ENCODE measurements around the gene PBRM1. TPM values are rescaled to one million over a fixed set of nuclear protein-coding genes. Genes with fewer than 3 reads are reported as not detected.

The PBRM1 gene
- total and polyA plus RNA-seq, 2 experiments from 2014 or later, result 50.9 to 77.4 TPM

DNA sequence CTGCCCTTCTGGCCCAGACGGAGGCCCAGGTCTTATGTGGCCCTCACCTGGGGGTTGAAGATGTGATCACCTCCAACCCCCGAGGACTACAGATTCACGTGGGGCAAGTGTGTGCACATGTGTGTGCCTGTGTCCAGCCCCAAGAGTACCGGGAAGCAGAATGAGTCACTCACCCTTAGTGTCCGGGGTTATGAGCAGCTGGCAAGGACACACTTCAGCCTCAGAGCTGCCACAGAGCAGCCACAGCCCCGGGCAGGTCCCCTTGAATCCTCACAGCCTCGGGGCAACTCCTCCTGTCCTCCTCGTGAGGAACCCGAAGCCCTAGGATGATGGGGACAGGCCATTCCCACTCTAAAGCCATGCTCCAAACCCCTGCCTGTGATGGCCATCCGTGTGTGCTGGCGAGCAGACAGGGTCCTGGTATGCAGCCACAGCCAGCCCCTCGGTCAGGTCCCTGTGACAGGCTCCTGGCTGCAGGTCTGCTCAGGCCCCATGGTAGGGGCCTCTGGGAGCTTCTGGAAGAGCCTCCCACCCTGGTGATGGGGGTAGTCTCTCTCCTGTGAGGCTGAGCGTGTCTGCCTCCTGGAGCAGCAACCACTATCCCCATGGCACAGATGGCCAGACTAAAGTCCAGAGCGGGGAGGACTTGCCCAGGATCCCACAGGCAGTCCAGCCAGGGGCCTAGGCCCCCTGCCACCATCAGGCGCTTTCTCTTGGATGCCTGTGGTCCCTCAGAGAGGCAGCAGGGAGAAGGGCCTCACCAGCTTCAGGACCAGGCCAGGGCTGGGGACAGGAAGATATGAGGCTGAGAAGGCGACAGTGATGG, 189.7 kb downstream of the PBRM1 start:
- no peaks in the 10 kb centered on the region for H3K79me2 ChIP-seq
- 74% methylated on average over 16 of the region's 16 CpGs for WGBS (ENCODE audit: low lambda C conversion rate, missing lambda C conversion rate)
- H2AFZ ChIP-seq, result no peak overlapping the region
- no peak overlapping the region for H3K27ac ChIP-seq
- H3K27me3 ChIP-seq, result no peaks in the 10 kb centered on the region
- H3K9me2 ChIP-seq (replicated peaks; ENCODE audit: insufficient read depth), result no peaks in the 10 kb centered on the region
- TF ChIP-seq EZH2phosphoT487 (IDR thresholded peaks at IDR 0.05; ENCODE audit: low read depth, severe bottlenecking, unreplicated experiment) (no peak), EZH2 (IDR thresholded peaks at IDR 0.05; ENCODE audit: borderline replicate concordance) (no peak)
- TF ChIP-seq, protein P1, sequence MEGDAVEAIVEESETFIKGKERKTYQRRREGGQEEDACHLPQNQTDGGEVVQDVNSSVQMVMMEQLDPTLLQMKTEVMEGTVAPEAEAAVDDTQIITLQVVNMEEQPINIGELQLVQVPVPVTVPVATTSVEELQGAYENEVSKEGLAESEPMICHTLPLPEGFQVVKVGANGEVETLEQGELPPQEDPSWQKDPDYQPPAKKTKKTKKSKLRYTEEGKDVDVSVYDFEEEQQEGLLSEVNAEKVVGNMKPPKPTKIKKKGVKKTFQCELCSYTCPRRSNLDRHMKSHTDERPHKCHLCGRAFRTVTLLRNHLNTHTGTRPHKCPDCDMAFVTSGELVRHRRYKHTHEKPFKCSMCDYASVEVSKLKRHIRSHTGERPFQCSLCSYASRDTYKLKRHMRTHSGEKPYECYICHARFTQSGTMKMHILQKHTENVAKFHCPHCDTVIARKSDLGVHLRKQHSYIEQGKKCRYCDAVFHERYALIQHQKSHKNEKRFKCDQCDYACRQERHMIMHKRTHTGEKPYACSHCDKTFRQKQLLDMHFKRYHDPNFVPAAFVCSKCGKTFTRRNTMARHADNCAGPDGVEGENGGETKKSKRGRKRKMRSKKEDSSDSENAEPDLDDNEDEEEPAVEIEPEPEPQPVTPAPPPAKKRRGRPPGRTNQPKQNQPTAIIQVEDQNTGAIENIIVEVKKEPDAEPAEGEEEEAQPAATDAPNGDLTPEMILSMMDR (IDR thresholded peaks at IDR 0.05; ENCODE audit: poor library complexity), result no peak
- H3K4me1 ChIP-seq (ENCODE audit: insufficient read depth), result no peaks in the 10 kb centered on the region
- H3K4me3 ChIP-seq, result no peak overlapping the region
- no peaks in the 10 kb centered on the region for H3K9me3 ChIP-seq (ENCODE audit: low read depth)
- no peak for DNase-seq (ENCODE audit: low spot score)
- H3K4me2 ChIP-seq, result no peak overlapping the region
- no peaks in the 10 kb centered on the region for H4K20me1 ChIP-seq (ENCODE audit: insufficient read depth, poor library complexity, severe bottlenecking)
- no peaks in the 10 kb centered on the region for H3K36me3 ChIP-seq (replicated peaks; ENCODE audit: insufficient read depth, low read depth)

Small RNA genes lying within 50 kb of the gene (small RNA-seq; reads per million reads assigned to genes)
- gene AC006254.2 (not detected), gene RF00569 (8,584 reads per million, percentile 100 among the genes with 10 or more reads in this experiment), gene RF01183 (not detected), gene RNU6-856P (not detected), gene RNU6ATAC16P (not detected), gene SNORD19 (not detected), gene SNORD19B (not detected), gene SNORD69 (6,076 reads per million, percentile 100 among the genes with 10 or more reads in this experiment)

Other genes with a start within 250 kb of the PBRM1 start
- 1.5 and 3.8 TPM in 2 replicates for gene SEMA3G, start 240.8 kb downstream of the PBRM1 start, total RNA-seq
- 0.48 and 1.5 TPM in 2 replicates for gene SEMA3G, start 240.8 kb downstream of the PBRM1 start, polyA plus RNA-seq
- 15.0 and 16.1 TPM in 2 replicates for gene TNNC1, start 231.9 kb downstream of the PBRM1 start, total RNA-seq
- gene TNNC1, start 231.9 kb downstream of the PBRM1 start, polyA plus RNA-seq, result 9.7 and 19.8 TPM in 2 replicates
- gene NISCH, start 230.3 kb downstream of the PBRM1 start, total RNA-seq, result 52.1 and 74.5 TPM in 2 replicates
- gene NISCH, start 230.3 kb downstream of the PBRM1 start, polyA plus RNA-seq, result 58.9 and 66.3 TPM in 2 replicates
- gene STAB1, start 190.6 kb downstream of the PBRM1 start, total RNA-seq, result 4.0 and 4.6 TPM in 2 replicates
- 3.0 and 4.0 TPM in 2 replicates for gene STAB1, start 190.6 kb downstream of the PBRM1 start, polyA plus RNA-seq
- 167 and 172 TPM in 2 replicates for gene NT5DC2, start 152.1 kb downstream of the PBRM1 start, total RNA-seq
- 166 and 177 TPM in 2 replicates for gene NT5DC2, start 152.1 kb downstream of the PBRM1 start, polyA plus RNA-seq
- gene UQCC5, start 149.3 kb downstream of the PBRM1 start, total RNA-seq, result 0.12 and 0.83 TPM in 2 replicates
- 51.7 and 59.4 TPM in 2 replicates for gene UQCC5, start 149.3 kb downstream of the PBRM1 start, polyA plus RNA-seq
- gene GNL3, start 119 bp upstream of the PBRM1 start, total RNA-seq, result 84.8 and 93.3 TPM in 2 replicates
- 82.6 and 91.1 TPM in 2 replicates for gene GNL3, start 119 bp upstream of the PBRM1 start, polyA plus RNA-seq
- 68.3 and 97.9 TPM in 2 replicates for gene GLT8D1, start 19.9 kb upstream of the PBRM1 start, total RNA-seq
- gene GLT8D1, start 19.9 kb upstream of the PBRM1 start, polyA plus RNA-seq, result 79.9 and 89.2 TPM in 2 replicates
- 158 and 261 TPM in 2 replicates for gene SPCS1, start 20.2 kb upstream of the PBRM1 start, total RNA-seq
- gene SPCS1, start 20.2 kb upstream of the PBRM1 start, polyA plus RNA-seq, result 219 and 242 TPM in 2 replicates
- gene NEK4, start 85.0 kb upstream of the PBRM1 start, total RNA-seq, result 19.2 and 21.4 TPM in 2 replicates
- gene NEK4, start 85.0 kb upstream of the PBRM1 start, polyA plus RNA-seq, result 5.5 and 8.0 TPM in 2 replicates
- 120 and 154 TPM in 2 replicates for gene ITIH1, start 91.7 kb upstream of the PBRM1 start, total RNA-seq
- gene ITIH1, start 91.7 kb upstream of the PBRM1 start, polyA plus RNA-seq, result 160 and 250 TPM in 2 replicates
- 53.6 and 63.3 TPM in 2 replicates for gene ITIH3, start 108.9 kb upstream of the PBRM1 start, total RNA-seq
- 66.9 and 71.7 TPM in 2 replicates for gene ITIH3, start 108.9 kb upstream of the PBRM1 start, polyA plus RNA-seq
- gene ITIH4, start 144.8 kb upstream of the PBRM1 start, total RNA-seq, result 45.3 and 55.9 TPM in 2 replicates
- gene ITIH4, start 144.8 kb upstream of the PBRM1 start, polyA plus RNA-seq, result 80.8 and 91.3 TPM in 2 replicates
- 1.8 and 2.6 TPM in 2 replicates for gene MUSTN1, start 149.1 kb upstream of the PBRM1 start, total RNA-seq
- gene MUSTN1, start 149.1 kb upstream of the PBRM1 start, polyA plus RNA-seq, result 0.27 TPM in 1 of 2 replicates, not detected in the other
- 14.5 and 23.2 TPM in 2 replicates for gene STIMATE, start 211.6 kb upstream of the PBRM1 start, total RNA-seq
- gene STIMATE, start 211.6 kb upstream of the PBRM1 start, polyA plus RNA-seq, result 16.2 and 20.4 TPM in 2 replicates